Measurements from ENCODE around the gene PXDN.
"Not testable (repeated sequence)": the region's sequence is repeated elsewhere in the genome, so short reads cannot be mapped to it uniquely, and the experiment has no call there.

PXDN gene

DNA sequence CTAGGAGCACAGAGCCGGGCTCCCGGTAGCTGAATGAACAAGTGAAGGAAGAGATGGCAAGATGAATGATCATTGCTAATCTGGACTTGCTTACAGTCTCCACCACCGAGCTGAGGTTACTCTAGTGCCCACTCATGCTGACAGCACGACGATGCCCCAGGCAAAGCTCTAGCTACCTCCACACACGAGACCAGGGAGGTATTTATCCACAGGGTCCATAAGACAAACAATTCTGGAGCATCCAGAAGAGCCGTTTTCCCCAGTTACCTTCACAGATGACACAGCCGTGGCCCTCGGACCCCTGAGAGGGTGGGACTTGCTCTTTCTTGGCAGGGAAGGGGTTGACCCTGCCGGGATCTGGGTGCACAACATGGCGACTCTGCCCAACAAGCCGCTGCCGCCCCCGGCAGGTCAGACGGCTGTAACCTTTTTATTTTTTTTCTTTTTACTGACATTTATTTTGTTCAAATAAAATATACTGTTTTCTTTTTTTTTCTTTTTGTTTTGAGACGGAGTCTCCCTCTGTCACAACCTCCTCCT is 120.3 kb downstream of the PXDN start:
- no peak for DNase-seq

DNA sequence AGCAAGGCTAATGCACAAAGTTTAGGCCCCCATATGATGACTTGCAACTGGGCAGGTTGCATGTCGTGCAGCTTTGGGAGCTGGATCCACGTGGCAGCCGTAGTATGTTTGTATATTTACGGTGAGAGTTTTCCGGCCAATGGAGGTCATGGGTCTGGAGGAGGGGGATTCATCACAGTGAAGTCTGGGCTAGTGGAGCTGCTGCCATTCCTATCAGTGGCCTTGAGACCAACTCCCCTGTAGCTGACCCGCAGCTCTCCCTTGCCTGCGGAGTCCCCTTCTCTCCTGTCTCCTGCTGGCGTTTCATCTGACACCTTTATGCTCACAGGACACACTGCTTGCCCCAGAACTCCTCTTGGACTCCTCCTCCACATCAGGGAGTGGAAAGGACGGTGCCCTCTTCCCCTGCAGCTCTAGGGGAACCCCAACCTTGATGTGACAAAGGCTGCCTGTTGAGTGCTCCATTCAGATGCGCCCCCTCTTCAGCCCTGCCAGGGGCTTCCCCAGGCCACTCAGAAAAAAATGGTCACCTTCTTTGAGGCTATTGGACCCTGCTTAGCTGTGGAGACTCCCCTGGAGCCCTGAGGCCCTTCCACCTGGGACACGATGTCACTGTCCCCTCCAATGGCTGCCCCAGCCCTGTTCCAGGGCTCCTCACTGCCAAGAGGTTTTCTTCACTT is 121.7 kb downstream of the PXDN start:
- DNase-seq, result no peak

DNA sequence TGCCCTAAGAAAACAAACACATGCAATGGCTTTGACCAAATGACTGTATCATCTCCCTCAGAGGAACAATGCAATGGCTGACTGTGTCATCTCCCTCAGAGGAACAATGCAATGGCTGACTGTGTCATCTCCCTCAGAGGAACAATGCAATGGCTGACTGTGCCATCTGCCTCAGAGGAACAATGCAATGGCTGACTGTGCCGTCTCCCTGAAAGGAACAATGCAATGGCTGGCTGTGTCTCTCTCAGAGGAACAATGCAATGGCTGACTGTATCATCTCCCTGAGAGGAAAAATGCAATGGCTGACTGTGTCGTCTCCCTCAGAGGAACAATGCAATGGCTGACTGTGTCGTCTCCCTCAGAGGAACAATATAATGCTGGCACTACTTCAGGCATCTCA is 122.3 kb downstream of the PXDN start:
- DNase-seq, result not testable (repeated sequence)

DNA sequence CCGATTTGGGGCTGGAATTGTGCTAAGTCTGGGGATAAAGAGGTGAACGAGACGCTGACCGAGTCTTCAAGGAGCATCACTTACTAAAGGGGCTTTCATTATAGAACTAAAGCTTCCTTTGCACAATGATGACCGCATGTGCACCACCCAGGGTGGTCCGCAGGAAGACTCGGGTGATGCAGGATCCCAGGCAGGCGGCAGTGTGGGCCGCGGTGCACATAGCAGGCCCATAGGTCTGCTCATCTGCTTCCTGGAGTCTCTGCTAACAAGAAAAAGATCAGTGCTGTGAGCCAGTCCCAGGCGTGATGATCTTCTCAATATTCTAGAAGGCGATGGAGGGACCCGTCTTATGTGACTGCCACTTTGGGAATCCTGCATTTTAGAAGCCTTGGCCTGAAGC is 122.8 kb downstream of the PXDN start:
- no peak for DNase-seq

DNA sequence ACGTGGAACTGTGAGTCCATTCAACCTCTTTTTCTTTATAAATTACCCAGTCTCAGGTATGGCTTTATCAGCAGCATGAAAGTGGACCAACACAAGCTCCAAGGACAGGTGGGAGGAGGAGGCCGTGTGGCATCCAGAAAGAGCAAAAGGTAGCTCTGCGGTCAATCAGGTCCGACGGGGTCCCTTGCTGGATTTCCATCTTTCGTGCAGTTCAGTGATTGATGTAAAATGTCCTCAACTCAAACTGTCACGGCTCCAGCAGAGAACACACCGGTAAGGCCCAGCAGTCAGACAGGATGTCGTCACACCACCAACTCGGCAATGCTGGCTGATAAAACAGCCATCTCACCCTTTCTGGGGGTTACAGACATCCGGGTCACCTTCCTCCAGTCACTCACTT is 123.3 kb downstream of the PXDN start:
- DNase-seq, result no peak

DNA sequence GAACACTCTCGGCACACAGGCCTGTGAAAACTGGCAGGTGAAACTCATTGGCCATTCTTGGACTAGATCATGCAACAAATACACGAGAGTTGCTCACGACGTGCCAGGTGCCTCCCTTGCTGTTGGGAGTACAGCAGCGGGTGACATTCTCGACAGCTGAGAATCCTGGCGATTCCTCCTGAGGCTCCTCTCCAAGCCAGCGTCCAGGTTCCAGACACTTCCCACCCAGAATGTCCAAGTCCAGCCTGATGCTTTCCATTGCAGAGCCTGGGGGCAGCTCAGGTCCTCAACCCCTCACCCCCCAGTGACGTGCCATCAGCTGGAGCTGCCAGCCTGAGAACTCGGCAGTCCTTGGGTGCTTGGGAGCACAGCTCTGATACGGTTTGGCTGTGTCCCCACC is 124.2 kb downstream of the PXDN start:
- no peak for DNase-seq

DNA sequence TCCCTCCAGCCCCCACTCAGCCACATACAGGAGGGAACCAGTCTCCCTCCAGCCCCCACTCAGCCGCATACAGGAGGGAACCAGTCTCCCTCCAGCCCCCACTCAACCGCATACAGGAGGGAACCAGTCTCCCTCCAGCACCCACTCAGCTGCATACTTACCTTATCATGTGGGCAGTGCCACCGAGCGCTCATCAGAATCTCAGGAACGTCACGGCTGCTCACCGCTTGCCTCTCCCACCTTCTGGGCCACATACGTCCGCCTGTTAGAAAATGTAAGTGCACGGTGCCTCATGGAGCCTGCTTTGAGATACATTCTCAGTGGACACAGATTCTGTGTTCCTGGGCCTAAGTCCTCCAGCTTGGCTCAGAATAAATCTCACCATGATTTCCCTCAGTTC is 124.8 kb downstream of the PXDN start:
- no peak for DNase-seq

DNA sequence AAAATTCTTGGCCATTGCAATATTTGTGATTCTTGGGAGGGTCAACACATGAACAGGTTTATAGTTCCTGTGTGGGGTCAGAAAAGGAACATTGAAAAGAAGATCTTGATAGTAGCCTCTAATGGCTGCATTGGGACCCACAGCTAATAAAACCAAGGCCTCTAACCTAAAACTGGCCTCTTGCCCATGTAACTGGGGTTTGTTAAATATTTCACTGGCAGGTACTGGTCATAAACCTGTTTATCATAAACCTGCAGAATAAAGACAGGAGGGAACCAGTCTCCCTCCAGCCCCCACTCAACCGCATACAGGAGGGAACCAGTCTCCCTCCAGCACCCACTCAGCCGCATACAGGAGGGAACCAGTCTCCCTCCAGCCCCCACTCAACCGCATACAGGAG is 125.3 kb downstream of the PXDN start:
- DNase-seq, result no peak

DNA sequence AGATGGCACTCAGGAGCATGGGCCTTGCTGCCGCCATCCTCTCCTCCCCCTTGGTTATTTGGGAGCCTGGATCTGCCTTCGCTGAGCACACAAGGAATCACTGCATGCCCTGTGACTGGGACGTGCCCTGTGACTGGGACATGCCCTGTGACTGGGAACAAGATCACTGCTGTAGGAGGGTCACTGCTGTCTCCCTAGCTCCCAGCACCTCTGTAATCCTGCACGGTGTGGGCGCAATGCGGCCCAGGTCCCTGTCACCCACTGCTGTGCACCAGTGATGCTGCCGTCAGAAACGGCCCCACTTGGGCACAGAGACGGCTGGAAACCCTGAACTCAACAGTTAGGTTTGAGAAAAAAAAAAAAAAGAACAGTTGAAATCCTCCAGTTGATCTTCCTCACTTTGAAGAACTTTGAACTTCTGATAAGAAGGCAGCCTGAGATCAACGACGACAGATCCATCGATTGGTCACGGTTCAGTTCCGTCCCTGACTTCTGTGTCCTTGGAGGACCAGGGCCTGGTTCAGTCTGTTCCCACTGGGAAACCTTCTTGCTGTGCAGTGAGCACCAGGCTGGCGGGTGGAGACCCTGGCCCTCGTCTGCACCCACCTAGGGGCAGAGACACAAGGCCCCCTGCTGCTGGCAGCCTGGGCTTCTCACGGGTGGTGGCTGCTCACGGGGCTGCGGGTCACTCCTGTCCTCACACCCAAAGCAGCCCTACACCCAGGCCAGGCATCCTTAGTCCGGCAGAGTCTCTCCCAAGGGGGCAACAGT is 125.9 kb downstream of the PXDN start:
- DNase-seq, result no peak

DNA sequence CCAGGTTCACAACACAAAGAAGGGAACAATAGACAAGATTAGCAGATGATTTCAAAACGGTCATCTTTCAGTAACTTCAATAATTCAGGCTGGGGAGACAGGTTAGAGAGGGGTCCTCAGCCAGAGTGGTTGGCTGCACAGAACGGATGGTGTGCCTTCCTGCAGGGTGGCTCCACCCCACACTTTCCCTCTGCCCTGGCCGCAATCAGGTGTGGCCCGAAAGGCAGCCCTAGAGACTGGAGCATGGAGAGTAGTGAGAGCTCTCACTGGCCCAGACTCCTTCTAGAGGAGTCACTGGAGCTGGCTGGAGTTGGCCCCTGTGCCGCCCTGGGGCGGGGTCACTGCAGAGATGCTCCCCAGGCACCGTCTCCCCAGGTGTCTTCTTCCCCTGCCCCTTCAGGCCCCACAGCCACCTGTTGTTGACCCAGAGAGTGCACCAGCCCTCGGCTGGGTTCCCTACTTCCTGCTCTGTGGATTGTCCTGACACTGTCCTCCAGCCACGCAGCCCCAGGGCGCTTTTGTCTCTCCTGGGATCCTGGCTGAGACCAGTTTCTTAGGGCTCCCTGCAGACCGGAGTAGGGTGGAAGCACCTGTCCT is 126.8 kb downstream of the PXDN start:
- no peak for DNase-seq

DNA sequence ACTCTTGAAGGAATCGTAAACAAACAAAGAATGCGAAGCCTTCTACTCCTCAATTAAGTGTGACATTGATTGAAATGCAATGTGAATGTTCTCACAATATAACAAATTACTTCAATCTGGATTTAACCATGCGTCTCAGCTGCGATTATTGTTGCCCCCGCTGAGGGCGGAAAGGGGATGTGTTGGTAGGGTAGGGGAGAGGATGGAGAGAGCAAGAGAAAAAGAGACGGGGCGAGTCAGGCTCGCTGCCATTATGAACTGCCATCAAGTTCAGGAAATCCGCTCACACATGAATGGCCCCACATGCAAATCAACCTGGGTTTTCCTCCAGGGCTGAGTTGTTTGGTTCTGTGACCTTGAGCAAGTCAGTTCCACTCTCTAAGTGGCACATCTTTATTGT is 129.8 kb downstream of the PXDN start:
- no peak for DNase-seq

DNA sequence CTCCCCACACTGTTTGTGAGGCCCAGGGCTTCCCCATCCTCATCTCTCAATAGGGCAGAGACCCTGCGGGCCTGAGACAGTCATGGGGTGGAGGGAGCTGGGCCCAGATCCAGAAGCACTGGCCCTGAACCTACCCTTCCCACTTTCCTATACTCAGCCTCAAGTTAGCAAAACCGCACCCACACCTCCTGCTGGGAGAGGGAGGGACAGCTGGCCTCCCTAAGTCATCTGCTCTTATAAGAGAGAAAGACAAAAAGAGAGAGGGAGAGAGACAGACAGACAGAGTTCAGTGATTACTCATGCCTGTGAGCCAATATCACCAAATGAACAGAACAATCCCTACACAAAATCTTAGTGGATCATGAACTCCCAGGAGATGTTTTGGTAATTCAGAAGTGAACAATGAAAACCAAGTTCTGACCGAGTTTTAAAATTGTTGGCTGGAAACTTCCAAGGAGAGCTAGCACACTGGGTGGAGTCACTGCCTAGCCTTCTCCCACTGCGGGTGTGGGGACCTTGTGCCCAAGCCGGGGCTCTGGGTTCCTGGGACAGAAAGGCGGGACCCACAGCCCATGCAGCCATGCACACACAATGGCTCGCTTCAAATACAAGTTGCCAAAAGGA is 130.5 kb downstream of the PXDN start:
- DNase-seq, result no peak

DNA sequence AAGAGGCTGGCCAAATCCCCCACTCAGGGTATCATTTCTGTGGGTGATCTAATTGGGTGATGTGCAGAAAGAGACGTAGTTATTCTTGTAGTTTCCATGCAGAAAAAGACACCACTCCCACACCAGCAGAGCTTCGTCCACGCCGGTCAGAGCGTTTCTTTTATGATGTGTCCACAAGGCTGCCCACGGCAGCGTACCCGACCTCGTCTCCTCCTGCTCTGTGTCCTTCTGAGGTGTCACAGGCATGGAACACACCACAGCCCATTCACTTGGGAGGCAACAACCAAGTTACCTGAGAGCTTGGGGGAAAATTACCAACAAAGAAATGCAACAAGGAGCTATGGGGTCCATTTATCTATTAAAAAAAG is 131.3 kb downstream of the PXDN start:
- DNase-seq, result no peak

DNA sequence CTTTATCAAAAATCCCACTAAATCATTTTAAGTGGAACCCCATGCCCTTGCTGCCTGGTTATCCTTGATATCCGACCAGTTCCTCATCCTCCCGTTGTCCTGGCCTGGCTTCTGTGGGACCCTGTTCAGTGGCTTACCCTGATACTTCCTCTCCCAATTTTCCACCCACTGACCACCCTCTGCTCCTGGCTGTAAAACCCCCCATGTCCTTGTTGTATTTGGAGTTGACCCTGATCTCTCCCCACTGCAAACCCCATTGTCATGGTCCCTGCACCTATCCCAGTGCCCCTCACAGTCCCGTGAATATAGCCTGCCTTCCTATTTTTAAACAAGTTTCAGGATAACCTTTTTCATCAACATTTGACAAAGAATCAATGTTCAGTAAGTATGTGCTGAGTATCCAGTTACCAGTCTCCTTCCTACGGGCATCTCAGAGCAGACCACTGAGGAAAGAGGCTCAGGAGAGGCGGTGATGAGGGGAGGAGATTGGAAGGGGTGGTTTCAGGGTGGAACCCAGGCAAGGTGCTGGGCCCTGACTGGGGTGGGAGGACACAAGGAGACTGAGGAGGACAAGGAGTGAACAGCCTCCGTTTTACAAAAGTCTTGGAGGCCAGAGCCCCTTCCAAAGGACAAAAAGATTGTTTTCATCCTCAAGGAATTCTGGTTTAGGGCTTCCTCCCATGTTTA is 131.8 kb downstream of the PXDN start:
- DNase-seq, result no peak

DNA sequence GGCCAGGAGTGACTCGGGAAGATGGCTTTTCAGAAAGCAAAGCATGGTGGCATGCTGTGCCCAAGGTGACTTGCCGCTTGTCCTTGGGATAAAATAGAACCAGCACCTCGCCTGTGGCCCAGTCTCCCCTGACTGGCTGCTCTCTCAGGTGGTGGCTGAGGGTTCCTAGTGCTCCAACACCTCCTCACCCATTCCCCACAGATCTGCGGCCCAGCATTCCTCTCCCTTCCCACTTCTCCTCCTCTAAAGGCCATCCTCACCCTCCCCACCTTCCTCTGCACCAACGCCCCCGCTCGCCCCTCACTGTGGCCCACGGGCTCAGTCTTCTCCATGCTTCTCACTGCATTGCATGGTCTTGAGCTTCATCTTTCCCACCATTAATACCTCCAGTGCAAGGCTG is 132.4 kb downstream of the PXDN start:
- no peak for DNase-seq

DNA sequence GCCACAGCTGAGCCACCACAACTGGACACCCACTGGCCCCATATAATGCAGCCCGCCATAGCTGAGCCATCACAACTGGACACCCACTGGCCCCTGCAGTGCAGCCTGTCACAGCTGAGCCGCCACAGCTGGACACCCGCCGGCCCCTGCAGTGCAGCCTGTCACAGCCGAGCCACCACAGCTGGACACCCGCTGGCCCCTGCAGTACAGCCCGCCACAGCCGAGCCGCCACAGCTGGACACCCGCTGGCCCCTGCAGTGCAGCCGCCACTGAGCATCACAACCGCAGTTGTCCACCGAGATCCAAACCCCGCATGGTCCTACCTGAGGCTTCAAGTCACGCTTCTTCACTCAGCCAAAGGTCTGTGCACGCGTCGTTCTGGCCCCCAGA is 134.2 kb downstream of the PXDN start:
- no peak for DNase-seq

DNA sequence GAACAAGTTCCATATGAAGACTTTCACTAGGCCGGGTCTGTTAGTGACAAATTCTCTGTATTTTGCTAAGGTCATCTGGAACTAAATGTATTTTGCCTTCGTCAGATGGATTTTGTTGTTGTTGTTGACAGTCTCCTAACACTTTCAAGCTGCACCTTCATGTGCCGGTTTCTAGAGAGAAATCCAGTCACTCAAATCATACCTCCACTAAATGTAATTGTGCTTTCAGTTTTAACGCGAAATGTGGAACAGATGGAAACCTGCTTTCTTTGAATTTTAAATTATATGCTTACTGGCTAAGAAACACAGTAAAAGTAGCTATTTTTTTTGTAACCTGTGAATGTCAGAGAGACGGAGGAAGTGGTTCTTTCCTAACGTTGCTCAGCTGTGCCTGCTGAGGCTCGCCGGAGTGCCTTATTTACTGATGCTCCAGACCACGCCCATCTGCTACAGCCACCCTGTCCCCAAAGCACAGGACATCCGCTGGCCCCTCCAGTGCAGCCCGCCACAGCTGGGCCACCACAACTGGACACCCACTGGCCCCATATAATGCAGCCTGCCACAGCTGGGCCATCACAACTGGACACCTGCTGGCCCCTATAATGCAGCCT is 134.7 kb downstream of the PXDN start:
- DNase-seq, result no peak

DNA sequence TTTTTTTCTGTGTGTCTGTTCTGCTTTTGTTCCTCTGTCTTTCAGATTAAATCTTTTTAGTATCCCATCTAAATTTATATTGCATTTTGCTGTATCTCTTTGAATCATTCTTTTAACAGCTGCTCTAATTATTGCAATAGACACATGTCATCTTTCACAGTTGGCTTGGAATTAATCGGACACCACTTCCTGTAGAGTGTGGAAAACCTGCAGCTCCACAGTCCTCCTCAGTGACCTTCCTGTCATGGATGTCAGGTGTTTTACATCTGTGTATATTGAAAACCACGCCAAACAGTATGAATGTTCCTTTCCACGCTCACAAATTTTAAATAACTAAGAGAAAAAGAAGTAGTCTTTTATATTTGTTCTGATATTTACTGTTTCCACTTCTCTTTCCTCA is 135.3 kb downstream of the PXDN start:
- DNase-seq, result no peak

DNA sequence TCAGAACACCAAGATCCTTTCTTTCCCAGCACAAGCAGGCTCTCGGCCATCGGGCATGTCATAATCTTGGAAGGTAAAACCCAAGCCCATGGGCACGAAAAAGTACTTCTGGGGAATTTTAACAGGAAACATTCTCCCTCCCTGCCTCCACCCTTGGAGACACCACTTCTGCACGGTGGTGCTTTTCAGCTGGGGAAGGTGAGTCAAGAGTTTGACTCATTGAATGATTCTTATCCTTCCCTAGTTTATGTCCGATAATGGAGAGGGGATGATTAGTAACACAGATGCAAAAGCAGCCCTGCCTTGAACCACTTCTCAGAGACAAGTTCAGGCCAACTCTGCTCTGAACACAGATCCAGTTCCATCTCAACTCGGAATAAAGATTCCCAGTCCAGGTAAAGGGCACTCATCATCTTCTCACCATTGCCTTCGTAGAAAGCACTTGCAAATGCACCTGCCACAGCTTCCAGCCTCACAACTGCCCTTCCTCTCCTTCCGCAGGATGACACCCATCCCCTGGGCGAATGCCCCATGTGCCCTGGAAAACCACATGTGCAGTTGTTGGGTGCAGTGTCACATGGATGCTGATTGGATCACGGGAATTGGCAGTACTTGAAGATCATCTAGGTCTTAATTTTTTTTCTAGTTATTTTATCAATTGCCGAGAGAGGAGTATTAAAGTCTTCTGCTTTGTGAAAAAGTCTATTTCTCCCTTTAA is 136.2 kb downstream of the PXDN start:
- DNase-seq, result no peak

DNA sequence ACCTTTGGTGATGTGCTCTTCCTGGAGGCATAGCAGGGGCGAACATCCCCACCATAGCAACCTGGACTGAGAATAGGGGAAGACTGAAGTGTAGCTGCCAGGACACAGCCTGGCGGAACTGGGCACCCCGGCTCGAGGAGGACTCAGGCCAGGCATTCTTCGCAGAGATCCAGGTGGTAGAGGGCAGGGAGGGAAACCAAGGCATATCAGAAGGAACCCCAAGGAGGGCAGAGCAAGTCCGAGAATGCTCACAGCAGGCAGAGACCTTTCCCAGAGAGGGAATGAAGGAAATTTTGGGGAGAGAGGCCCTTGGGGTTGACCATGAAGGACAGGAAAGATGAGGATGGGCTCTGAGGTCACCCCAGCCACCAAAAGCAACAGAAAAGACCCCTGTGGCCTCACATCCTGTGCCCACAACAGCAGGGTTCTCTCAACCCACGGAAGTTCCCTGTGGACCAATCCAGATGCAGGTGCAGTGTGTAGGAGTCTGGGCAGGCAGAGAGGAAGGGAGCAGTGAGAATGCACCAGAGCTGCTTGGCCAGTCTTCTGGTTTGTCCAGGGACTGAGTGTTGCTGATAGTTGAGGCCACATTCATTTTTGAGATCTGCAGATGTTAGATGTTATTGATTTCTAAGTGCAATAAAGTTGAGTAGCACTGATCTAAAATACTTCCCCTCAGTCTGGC is 136.9 kb downstream of the PXDN start:
- no peak for DNase-seq

Measured in NCI-H1930 (cell line).